A549 treated with CpdA at 1 μM for 4 hours (cell line): ENCODE measurements around the gene UPF1. TPM values are rescaled to one million over a fixed set of nuclear protein-coding genes. Genes with fewer than 3 reads are reported as not detected.

Source experiments
- total RNA-seq: library from RNA; stranded (reverse); fragments of 200-300 nt; extraction: Qiagen RNA extraction; gene quantifications from 5 replicates; pipeline ENCODE4 v1.2.3, GENCODE V29; 2022; ENCODE audit warnings: low read depth

UPF1 gene
- 34.8 to 45.2 TPM (median 43.2 TPM) in 5 replicates for total RNA-seq

DNA sequence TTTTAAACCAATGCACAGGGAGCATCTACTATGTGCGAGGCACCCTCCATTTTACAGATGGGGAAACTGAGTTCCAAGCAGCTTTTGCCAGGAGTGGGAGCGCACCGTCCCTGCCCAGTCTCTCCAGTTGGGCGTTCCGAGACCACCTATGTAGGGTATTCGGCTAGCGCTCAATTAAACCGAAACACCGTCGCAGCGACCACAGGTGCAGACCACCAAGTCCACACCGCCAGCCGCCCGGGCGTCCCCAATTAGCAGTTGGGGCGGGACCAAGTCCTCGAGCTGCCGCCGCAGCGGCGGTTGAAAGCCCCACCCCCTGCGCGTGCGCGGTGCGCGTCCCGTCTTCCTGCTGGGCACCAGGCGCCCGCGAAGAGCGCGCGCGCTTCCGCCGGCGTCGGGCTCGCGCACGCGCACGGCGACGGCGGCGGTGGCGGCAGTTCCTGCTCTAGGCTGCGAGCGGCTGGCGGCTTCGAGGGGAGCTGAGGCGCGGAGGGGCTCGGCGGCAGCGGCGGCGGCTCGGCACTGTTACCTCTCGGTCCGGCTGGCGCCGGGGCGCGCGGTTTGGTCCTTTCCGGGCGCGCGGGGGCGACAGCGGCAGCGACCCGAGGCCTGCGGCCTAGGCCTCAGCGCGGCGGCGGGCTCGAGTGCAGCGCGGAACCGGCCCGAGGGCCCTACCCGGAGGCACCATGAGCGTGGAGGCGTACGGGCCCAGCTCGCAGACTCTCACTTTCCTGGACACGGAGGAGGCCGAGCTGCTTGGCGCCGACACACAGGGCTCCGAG lies at the start of gene UPF1:
TSS of gene UPF1 (plus strand) at position 436 of the 782 bp plus-strand sequence. CDS start at position 687, 251 bp downstream.

DNA sequence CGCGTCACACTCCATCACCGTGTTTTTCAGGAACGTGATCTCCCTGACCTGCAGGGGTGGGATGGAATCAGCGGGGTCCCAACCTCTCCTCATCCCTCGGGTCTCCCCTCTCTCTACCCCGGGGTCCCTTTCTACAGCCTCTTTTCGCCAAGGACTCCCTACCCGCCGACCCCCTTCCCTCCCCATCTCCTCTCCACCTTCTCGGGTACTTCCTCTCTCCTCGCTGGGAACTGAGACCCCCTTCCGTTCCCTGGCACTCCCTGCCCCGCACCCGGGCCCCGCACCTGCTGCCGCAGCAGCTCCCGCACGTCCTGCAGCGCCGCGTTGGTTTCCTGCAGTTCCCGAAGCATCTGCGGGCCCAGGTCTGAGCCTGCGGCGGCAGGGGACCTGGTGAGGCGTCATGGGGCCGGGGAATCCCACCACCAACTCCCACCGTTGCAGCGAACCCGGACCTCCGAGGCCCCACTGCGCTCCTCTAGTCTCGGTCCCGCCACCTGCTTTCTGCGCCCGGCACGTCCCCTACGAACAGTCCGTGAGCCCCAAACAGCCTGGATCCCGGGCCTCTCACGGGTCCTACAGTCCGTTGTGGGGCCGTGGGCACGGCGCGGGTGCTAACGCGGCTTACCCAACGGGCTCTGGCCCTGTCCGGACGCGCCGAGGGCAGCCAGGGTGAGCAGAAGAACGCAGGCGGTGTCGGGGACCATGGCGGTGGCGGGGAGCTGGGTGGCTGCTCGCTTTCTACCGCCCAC lies 41.0 kb upstream of the UPF1 start, which contains the start of gene COMP:
TSS of gene COMP (minus strand) at position 740 of the 749 bp plus-strand sequence. CDS start at position 704, 36 bp downstream.

DNA sequence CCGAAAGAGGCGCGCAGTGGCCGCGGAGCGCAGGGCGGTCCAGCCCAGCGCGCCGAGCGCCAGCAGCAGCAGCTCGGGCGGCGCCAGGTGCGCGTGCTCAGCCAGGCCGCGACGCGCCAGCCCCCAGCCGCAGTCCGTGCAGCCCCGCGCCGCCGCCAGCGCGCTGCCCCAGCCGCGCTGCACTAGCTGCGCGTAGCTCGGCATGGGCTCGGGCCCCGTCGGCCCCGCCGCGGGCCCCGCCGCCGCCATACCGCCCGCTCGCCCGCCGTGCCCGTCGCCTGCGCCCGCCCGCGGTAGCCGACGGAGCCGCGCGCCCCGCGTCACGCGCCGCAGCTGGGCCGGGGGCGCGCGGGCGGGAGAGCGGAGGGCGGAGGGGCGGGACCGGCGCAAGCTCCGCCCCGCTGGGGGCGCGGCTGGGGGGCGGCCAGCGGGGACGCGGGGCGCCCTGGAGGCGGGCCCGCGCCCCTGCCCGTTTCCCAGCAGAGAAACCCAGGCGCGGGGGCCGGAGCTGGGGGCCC lies 64.1 kb downstream of the UPF1 start, which contains the start of gene CERS1:
TSS of gene CERS1 (minus strand) at position 335 of the 518 bp plus-strand sequence. CDS start at position 249, 86 bp downstream.

Other genes with a start within 250 kb of the UPF1 start
- 43.1 to 59.2 TPM (median 55.1 TPM) in 5 replicates for gene REX1BD, start 243.2 kb upstream of the UPF1 start, total RNA-seq
- 1.9 to 4.5 TPM (median 2.2 TPM) in 5 replicates for gene CRLF1, start 225.2 kb upstream of the UPF1 start, total RNA-seq
- gene TMEM59L, start 219.1 kb upstream of the UPF1 start, total RNA-seq = 4.2 to 6.2 TPM (median 5.2 TPM) in 5 replicates
- gene KLHL26, start 194.9 kb upstream of the UPF1 start, total RNA-seq = 2.3 to 3.8 TPM (median 3.1 TPM) in 5 replicates
- gene CRTC1, start 148.3 kb upstream of the UPF1 start, total RNA-seq = 3.9 to 5.7 TPM (median 4.5 TPM) in 5 replicates
- gene COMP, start 40.7 kb upstream of the UPF1 start, total RNA-seq = 0.03 TPM in 1 of 5 replicates, not detected in the others
- gene CERS1, start 64.2 kb downstream of the UPF1 start, total RNA-seq = 4.6 to 5.7 TPM (median 4.9 TPM) in 5 replicates
- 139 to 168 TPM (median 157 TPM) in 5 replicates for gene COPE, start 87.4 kb downstream of the UPF1 start, total RNA-seq
- 29.4 to 49.1 TPM (median 43.7 TPM) in 5 replicates for gene DDX49, start 87.8 kb downstream of the UPF1 start, total RNA-seq
- 26.2 to 33.6 TPM (median 31.9 TPM) in 5 replicates for gene HOMER3, start 109.3 kb downstream of the UPF1 start, total RNA-seq
- 25.3 to 35.4 TPM (median 31.5 TPM) in 5 replicates for gene SUGP2, start 201.6 kb downstream of the UPF1 start, total RNA-seq
- 21.3 to 31.7 TPM (median 31.1 TPM) in 5 replicates for gene ARMC6, start 201.6 kb downstream of the UPF1 start, total RNA-seq
- gene SLC25A42, start 232.0 kb downstream of the UPF1 start, total RNA-seq = 0.43 to 1.0 TPM (median 0.94 TPM) in 5 replicates